OCI-LY3 (cell line): ENCODE measurements around the gene EXD3.

ENCODE experiments used
- H2AFZ ChIP-seq: fragments of 200-600, 300-600 bp; shearing (Covaris generic); 2 replicates; pipeline ENCODE4 v1.6.0; 2014; ENCODE audit warnings: antibody characterized with exemption, low read depth, low read length
- H3K27ac ChIP-seq: fragments of 200-600, 300-600 bp; sonication (generic); 2 replicates; pipeline ENCODE4 v1.5.1; 2014; ENCODE audit warnings: mild to moderate bottlenecking, low read length, moderate library complexity, mixed read lengths
- H3K27me3 ChIP-seq: fragments of 200-600, 300-600 bp; sonication (generic); 2 replicates; pipeline ENCODE4 v1.6.1; 2014; ENCODE audit warnings: low read depth, low read length, mixed read lengths
- H3K36me3 ChIP-seq: fragments of 200-600, 300-600 bp; sonication (generic); replicated peaks from 2 replicates; pipeline ENCODE3; 2014; ENCODE audit warnings: low read depth, low read length, mixed read lengths
- H3K4me1 ChIP-seq: fragments of 300-600, 200-600 bp; sonication (generic); 2 replicates; pipeline ENCODE4 v1.6.1; 2014; ENCODE audit warnings: low read length, mixed read lengths
- H3K4me2 ChIP-seq: fragments of 200-600, 300-600 bp; sonication (generic); 2 replicates; pipeline ENCODE4 v1.6.1; 2014; ENCODE audit warnings: low read length, mixed read lengths
- H3K4me3 ChIP-seq: fragments of 300-600, 200-600 bp; sonication (generic); 2 replicates; pipeline ENCODE4 v1.5.1; 2014; ENCODE audit warnings: antibody characterized with exemption, mild to moderate bottlenecking, low read length, moderate library complexity
- H3K79me2 ChIP-seq: fragments of 300-600, 200-600 bp; shearing (Covaris generic); 2 replicates; pipeline ENCODE4 v1.6.1; 2014; ENCODE audit warnings: mild to moderate bottlenecking, low read length, mixed read lengths
- H3K9ac ChIP-seq: fragments of 300-600, 200-600 bp; shearing (Covaris generic); 2 replicates; pipeline ENCODE4 v1.6.0; 2014; ENCODE audit warnings: mild to moderate bottlenecking, low read length, moderate library complexity
- H3K9me3 ChIP-seq: fragments of 200-600, 300-600 bp; shearing (Covaris generic); 2 replicates; pipeline ENCODE4 v1.6.1; 2014; ENCODE audit warnings: low read length, mixed read lengths; ENCODE audit not compliant: insufficient read depth
- H4K20me1 ChIP-seq: fragments of 200-600, 300-600 bp; sonication (generic); 2 replicates; pipeline ENCODE4 v1.6.1; 2016; ENCODE audit warnings: low read length, mixed read lengths; ENCODE audit not compliant: insufficient read depth
- EZH2phosphoT487 ChIP-seq: fragments of 200-600 bp; shearing (Covaris generic); IDR thresholded peaks from 2 replicates; pipeline ENCODE4 v1.6.1; 2018; ENCODE audit warnings: antibody characterized with exemption, mixed run types, low read depth
- TF ChIP-seq, protein P1 (sequence below): fragments of 200-600, 300-600 bp; sonication (generic); IDR thresholded peaks from 2 replicates; pipeline ENCODE4 v1.5.1; 2014; ENCODE audit warnings: antibody characterized with exemption, low read length, low read depth

Gene EXD3

GRCh38 chr9:137369911-137370764, 52.8 kb downstream of the EXD3 start:
- Histone ChIP-seq H3K27ac (no peak overlapping the region), H2AFZ (no peak overlapping the region), H4K20me1 (no peaks in the 10 kb centered on the region), H3K4me3 (no peak overlapping the region), H3K79me2 (no peaks in the 10 kb centered on the region), H3K27me3 (no peaks in the 10 kb centered on the region), H3K36me3 (no peaks in the 10 kb centered on the region), H3K9me3 (no peaks in the 10 kb centered on the region), H3K9ac (no peak overlapping the region), H3K4me2 (no peak overlapping the region), H3K4me1 (no peaks in the 10 kb centered on the region)
- no peak for TF ChIP-seq EZH2phosphoT487
- TF ChIP-seq, protein P1, sequence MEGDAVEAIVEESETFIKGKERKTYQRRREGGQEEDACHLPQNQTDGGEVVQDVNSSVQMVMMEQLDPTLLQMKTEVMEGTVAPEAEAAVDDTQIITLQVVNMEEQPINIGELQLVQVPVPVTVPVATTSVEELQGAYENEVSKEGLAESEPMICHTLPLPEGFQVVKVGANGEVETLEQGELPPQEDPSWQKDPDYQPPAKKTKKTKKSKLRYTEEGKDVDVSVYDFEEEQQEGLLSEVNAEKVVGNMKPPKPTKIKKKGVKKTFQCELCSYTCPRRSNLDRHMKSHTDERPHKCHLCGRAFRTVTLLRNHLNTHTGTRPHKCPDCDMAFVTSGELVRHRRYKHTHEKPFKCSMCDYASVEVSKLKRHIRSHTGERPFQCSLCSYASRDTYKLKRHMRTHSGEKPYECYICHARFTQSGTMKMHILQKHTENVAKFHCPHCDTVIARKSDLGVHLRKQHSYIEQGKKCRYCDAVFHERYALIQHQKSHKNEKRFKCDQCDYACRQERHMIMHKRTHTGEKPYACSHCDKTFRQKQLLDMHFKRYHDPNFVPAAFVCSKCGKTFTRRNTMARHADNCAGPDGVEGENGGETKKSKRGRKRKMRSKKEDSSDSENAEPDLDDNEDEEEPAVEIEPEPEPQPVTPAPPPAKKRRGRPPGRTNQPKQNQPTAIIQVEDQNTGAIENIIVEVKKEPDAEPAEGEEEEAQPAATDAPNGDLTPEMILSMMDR: no peak

DNA sequence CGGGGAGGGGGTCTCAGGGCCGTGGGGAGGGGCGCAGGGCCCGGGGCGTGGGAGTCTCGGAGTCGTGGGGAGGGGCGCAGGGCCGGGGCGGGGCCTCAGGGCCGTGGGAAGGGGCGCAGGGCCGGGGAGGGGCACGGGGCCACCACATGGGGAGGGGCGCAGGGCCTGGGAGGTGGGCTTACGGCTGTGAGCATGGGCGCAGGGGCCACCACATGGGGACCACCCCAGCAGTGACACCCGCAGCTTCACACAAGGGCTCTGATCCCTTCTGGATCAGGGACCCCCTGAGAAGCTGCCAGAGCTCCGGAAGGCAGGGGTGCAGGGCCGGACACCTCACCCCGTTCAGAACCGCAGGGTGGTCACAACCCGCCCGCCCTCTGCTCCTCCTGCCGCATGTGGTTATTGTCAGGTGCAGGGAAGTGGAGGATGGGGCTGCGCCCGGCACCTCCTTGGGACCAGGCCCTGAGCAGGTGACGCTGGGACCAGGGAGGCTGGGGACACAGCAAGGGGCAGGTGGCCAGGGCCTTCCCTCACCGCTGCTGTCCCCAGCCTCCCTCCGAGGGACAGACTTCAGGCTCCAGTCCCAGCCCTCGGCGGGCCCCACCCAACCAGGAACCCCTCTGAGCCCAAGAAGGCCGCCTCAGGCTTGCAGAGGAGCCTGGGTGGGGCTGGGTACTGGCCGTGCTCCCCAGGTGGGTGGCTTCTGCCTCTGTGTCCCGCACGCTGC, 53.7 kb downstream of the EXD3 start:
- H3K27ac ChIP-seq: no peak overlapping the region

GRCh38 chr9:137368431-137369035, 54.4 kb downstream of the EXD3 start:
- H3K4me1 ChIP-seq: no peaks in the 10 kb centered on the region
- no peak overlapping the region for H3K27ac ChIP-seq
- H3K27me3 ChIP-seq: no peaks in the 10 kb centered on the region
- no peak overlapping the region for H3K9ac ChIP-seq
- no peaks in the 10 kb centered on the region for H3K9me3 ChIP-seq
- TF ChIP-seq, protein P1: no peak
- no peak for TF ChIP-seq EZH2phosphoT487
- H3K36me3 ChIP-seq: no peaks in the 10 kb centered on the region
- H3K4me2 ChIP-seq: no peak overlapping the region
- H2AFZ ChIP-seq: no peak overlapping the region
- H4K20me1 ChIP-seq: no peaks in the 10 kb centered on the region
- no peak overlapping the region for H3K4me3 ChIP-seq
- H3K79me2 ChIP-seq: no peaks in the 10 kb centered on the region

More for the DNA sequence above, 53.7 kb downstream of the EXD3 start:
- Histone ChIP-seq H3K36me3 (no peaks in the 10 kb centered on the region), H3K9ac (no peak overlapping the region), H3K9me3 (no peaks in the 10 kb centered on the region), H3K4me2 (no peak overlapping the region), H2AFZ (no peak overlapping the region), H3K27me3 (no peaks in the 10 kb centered on the region), H4K20me1 (no peaks in the 10 kb centered on the region), H3K79me2 (no peaks in the 10 kb centered on the region), H3K4me3 (no peak overlapping the region), H3K4me1 (no peaks in the 10 kb centered on the region)
- TF ChIP-seq EZH2phosphoT487: no peak
- TF ChIP-seq, protein P1: no peak
